H9 (cell line): ENCODE measurements around the gene ACTL8. TPM values are rescaled to one million over a fixed set of nuclear protein-coding genes. Genes with fewer than 3 reads are reported as not detected.

ENCODE experiments used
- DNase-seq: peaks from one replicate; pipeline ENCODE4 v3.0.0-alpha.2; 2017
- H2AFZ ChIP-seq: one replicate; pipeline ENCODE4 v1.6.1; 2013; ENCODE audit warnings: mild to moderate bottlenecking, low read length, control low read depth, moderate library complexity
- H2AK5ac ChIP-seq: 2 replicates; pipeline ENCODE4 v1.6.1; 2013; ENCODE audit warnings: low read length, control low read depth, mixed read lengths; ENCODE audit not compliant: insufficient read length
- H2BK120ac ChIP-seq: one replicate; pipeline ENCODE4 v1.6.1; 2013; ENCODE audit warnings: low read depth, mild to moderate bottlenecking, low read length, control low read depth, inconsistent platforms; ENCODE audit not compliant: poor library complexity, severe bottlenecking
- H2BK12ac ChIP-seq: 2 replicates; pipeline ENCODE4 v1.6.1; 2013; ENCODE audit warnings: low read length, control low read depth, mixed read lengths, low read depth; ENCODE audit not compliant: insufficient read length
- H2BK15ac ChIP-seq: 2 replicates; pipeline ENCODE4 v1.6.1; 2013; ENCODE audit warnings: low read depth, low read length, control low read depth
- H2BK20ac ChIP-seq: one replicate; pipeline ENCODE4 v1.6.1; 2013; ENCODE audit warnings: low read depth, mild to moderate bottlenecking, low read length, control low read depth, inconsistent platforms; ENCODE audit not compliant: poor library complexity, severe bottlenecking
- H2BK5ac ChIP-seq: 2 replicates; pipeline ENCODE4 v1.6.1; 2013; ENCODE audit warnings: low read length, control low read depth, mixed read lengths; ENCODE audit not compliant: insufficient read length
- H3K14ac ChIP-seq: 2 replicates; pipeline ENCODE4 v1.6.1; 2013; ENCODE audit warnings: low read length, control low read depth; ENCODE audit not compliant: insufficient read depth
- H3K18ac ChIP-seq: 2 replicates; pipeline ENCODE4 v1.6.1; 2013; ENCODE audit warnings: low read depth, mild to moderate bottlenecking, mixed read lengths, low read length, control low read depth; ENCODE audit not compliant: insufficient read length
- H3K23ac ChIP-seq: 2 replicates; pipeline ENCODE4 v1.6.1; 2013; ENCODE audit warnings: low read length, control low read depth, mixed read lengths, low read depth; ENCODE audit not compliant: insufficient read length
- H3K23me2 ChIP-seq: 2 replicates; pipeline ENCODE4 v1.6.1; 2013; ENCODE audit warnings: low read depth, mild to moderate bottlenecking, mixed read lengths, low read length, control low read depth; ENCODE audit not compliant: insufficient read length, poor library complexity, severe bottlenecking
- H3K27ac ChIP-seq: 2 replicates; pipeline ENCODE4 v1.5.1; 2013; ENCODE audit warnings: low read length, control low read depth, mixed read lengths, low read depth; ENCODE audit not compliant: insufficient read length
- H3K27me3 ChIP-seq: 2 replicates; pipeline ENCODE4 v1.6.1; 2013; ENCODE audit warnings: low read length, control low read depth, inconsistent platforms; ENCODE audit not compliant: insufficient read depth
- H3K4ac ChIP-seq: 2 replicates; pipeline ENCODE4 v1.6.1; 2013; ENCODE audit warnings: low read depth, mild to moderate bottlenecking, control low read depth, inconsistent platforms, low read length, moderate library complexity
- H3K4me1 ChIP-seq: 2 replicates; pipeline ENCODE4 v1.6.1; 2013; ENCODE audit warnings: low read length, control low read depth, inconsistent platforms; ENCODE audit not compliant: insufficient read depth
- H3K4me2 ChIP-seq: 2 replicates; pipeline ENCODE4 v1.6.1; 2013; ENCODE audit warnings: low read length, control low read depth, mixed read lengths; ENCODE audit not compliant: insufficient read length, insufficient read depth
- H3K56ac ChIP-seq: 2 replicates; pipeline ENCODE4 v1.6.1; 2013; ENCODE audit warnings: low read depth, mild to moderate bottlenecking, mixed read lengths, low read length, control low read depth; ENCODE audit not compliant: insufficient read length
- H3K79me1 ChIP-seq: 2 replicates; pipeline ENCODE4 v1.6.1; 2013; ENCODE audit warnings: low read depth, mild to moderate bottlenecking, moderate library complexity, low read length, control low read depth, inconsistent platforms; ENCODE audit not compliant: insufficient read depth, poor library complexity, severe bottlenecking
- H3K79me2 ChIP-seq: 2 replicates; pipeline ENCODE4 v1.6.1; 2013; ENCODE audit warnings: low read length, control low read depth, inconsistent platforms; ENCODE audit not compliant: insufficient read depth
- H3K9ac ChIP-seq: 2 replicates; pipeline ENCODE4 v1.6.1; 2013; ENCODE audit warnings: low read length, control low read depth, mixed read lengths; ENCODE audit not compliant: insufficient read length; ENCODE audit errors: extremely low read depth
- H3K9me3 ChIP-seq: one replicate; pipeline ENCODE4 v1.6.1; 2013; ENCODE audit warnings: low read depth, low read length, inconsistent platforms; ENCODE audit not compliant: control insufficient read depth
- H3T11ph ChIP-seq: one replicate; pipeline ENCODE4 v1.6.1; 2013; ENCODE audit warnings: mild to moderate bottlenecking, low read length, control low read depth, inconsistent platforms
- H4K20me1 ChIP-seq: one replicate; pipeline ENCODE4 v1.6.1; 2013; ENCODE audit not compliant: control insufficient read depth, insufficient read length, insufficient read depth
- H4K5ac ChIP-seq: 2 replicates; pipeline ENCODE4 v1.6.1; 2013; ENCODE audit warnings: low read depth, mild to moderate bottlenecking, mixed read lengths, low read length, control low read depth; ENCODE audit not compliant: insufficient read length
- H4K8ac ChIP-seq: replicated peaks from 2 replicates; pipeline ENCODE4 v1.6.1; 2013; ENCODE audit warnings: low read length, control low read depth, mixed read lengths, low read depth; ENCODE audit not compliant: insufficient read length
- H4K91ac ChIP-seq: 2 replicates; pipeline ENCODE4 v1.6.1; 2013; ENCODE audit warnings: low read depth, mild to moderate bottlenecking, moderate library complexity, mixed read lengths, low read length, control low read depth; ENCODE audit not compliant: insufficient read length
- H3K27ac Mint-ChIP-seq, 3 experiments: 2 replicates in 2 of 3; 3 replicates in 1 of 3; pipeline ENCODE4 v1.8.0; 2020 to 2021; ENCODE audit warnings: mixed read lengths in 3 of 3, mild to moderate bottlenecking in 1 of 3, moderate library complexity in 1 of 3
- H3K27me3 Mint-ChIP-seq: 2 replicates; pipeline ENCODE4 v1.8.0; 2021; ENCODE audit warnings: low read depth, mild to moderate bottlenecking, moderate library complexity, mixed read lengths
- H3K36me3 Mint-ChIP-seq, 3 experiments: 2 replicates in 2 of 3; 3 replicates in 1 of 3; pipeline ENCODE4 v1.8.0; 2020 to 2021; ENCODE audit warnings: low read depth in 3 of 3, mixed read lengths in 3 of 3; ENCODE audit not compliant: insufficient read depth in 1 of 3
- H3K4me1 Mint-ChIP-seq, 2 experiments: 2 replicates each; pipeline ENCODE4 v1.8.0; 2020; ENCODE audit warnings: mixed read lengths in 2 of 2
- H3K4me3 Mint-ChIP-seq, 2 experiments: 2 replicates in 1 of 2; 3 replicates in 1 of 2; pipeline ENCODE4 v1.8.0; 2020 to 2021; ENCODE audit warnings: mild to moderate bottlenecking in 2 of 2, mixed read lengths in 2 of 2, moderate library complexity in 1 of 2
- H3K9me3 Mint-ChIP-seq, 2 experiments: 2 replicates in 1 of 2; 3 replicates in 1 of 2; pipeline ENCODE4 v1.8.0; 2020; ENCODE audit warnings: mild to moderate bottlenecking in 2 of 2, mixed read lengths in 2 of 2, moderate library complexity in 1 of 2
- CTCF ChIP-seq: fragments of 200-600 bp; sonication (generic); conservative IDR thresholded peaks from 3 replicates; pipeline ENCODE4 v1.8.0; 2021; ENCODE audit warnings: antibody characterized with exemption, mild to moderate bottlenecking
- WGBS: extraction: QIAGEN DNeasy Blood & Tissue Kit; methylation state at CpG from one replicate; pipeline ENCODE4 v1.1.7; 2013; ENCODE audit warnings: missing lambda C conversion rate, low lambda C conversion rate, mixed read lengths; ENCODE audit not compliant: insufficient read length; ENCODE audit errors: extremely low coverage; 5-methylcytosine and 5-hydroxymethylcytosine counted together
- total RNA-seq: library from RNA; stranded (reverse); gene quantifications from 2 replicates; pipeline ENCODE4 v1.2.1, GENCODE V29; 2021

Gene ACTL8
- total RNA-seq, 1 experiment from 2014 or later: not detected

- TF ChIP-seq CTCF: no peak
- no peaks in the 10 kb centered on the region for H3K27me3 ChIP-seq
- no peaks in the 10 kb centered on the region for H3K4me1 ChIP-seq
- H2BK15ac ChIP-seq: no peak overlapping the region
- no peak overlapping the region for H2BK12ac ChIP-seq
- H3K18ac ChIP-seq: no peak overlapping the region
- H3K4ac ChIP-seq: no peak overlapping the region
- H4K20me1 ChIP-seq: no peaks in the 10 kb centered on the region
- H3K4me2 ChIP-seq: no peak overlapping the region
- H3K79me2 ChIP-seq: no peaks in the 10 kb centered on the region
- H3K23me2 ChIP-seq: no peaks in the 10 kb centered on the region
- no peaks in the 10 kb centered on the region for H3K9me3 ChIP-seq
- H2AFZ ChIP-seq: no peak overlapping the region
- peaks cover 15 to 21% of the 10 kb centered on the region in 2 experiments for H3K4me1 Mint-ChIP-seq
- no peaks in the 10 kb centered on the region for H3K79me1 ChIP-seq
- no peak overlapping the region for H3K56ac ChIP-seq
- H4K5ac ChIP-seq: no peak overlapping the region
- no peak for DNase-seq
- WGBS: no CpG with 5 or more reads among the region's 4 CpGs
- no peak overlapping the region for H4K8ac ChIP-seq
- no peak overlapping the region for H4K91ac ChIP-seq
- H3K9ac ChIP-seq: no peak overlapping the region
- H3K14ac ChIP-seq: no peak overlapping the region
- H3K27me3 Mint-ChIP-seq: peaks cover 18% of the 10 kb centered on the region
- no peak overlapping the region for H2BK120ac ChIP-seq
- no peak overlapping the region for H2BK5ac ChIP-seq
- H2AK5ac ChIP-seq: no peak overlapping the region
- H3T11ph ChIP-seq: no peak overlapping the region
- H3K27ac ChIP-seq: no peak overlapping the region
- H3K27ac Mint-ChIP-seq: no peak overlapping the region
- H3K23ac ChIP-seq: no peak overlapping the region
- no peak overlapping the region for H2BK20ac ChIP-seq
- no peak overlapping the region for H3K4me3 Mint-ChIP-seq
- peaks cover 0 to 4% (median 0%) of the 10 kb centered on the region in 3 experiments; a peak in 2 of 7 replicates for H3K36me3 Mint-ChIP-seq
- peaks cover 0 to 2% of the 10 kb centered on the region in 2 experiments; a peak in 2 of 5 replicates for H3K9me3 Mint-ChIP-seq
Measured at GRCh38 chr1:17875882-17876280, 120.7 kb downstream of the ACTL8 start.

Other genes starting within 250 kb of the ACTL8 start
- 20.2 and 21.4 TPM in 2 replicates for gene ARHGEF10L, start 215.6 kb upstream of the ACTL8 start, total RNA-seq